Measurements from ENCODE around the gene SMAD4. TPM values are rescaled to one million over a fixed set of nuclear protein-coding genes. Genes with fewer than 3 reads are reported as not detected.

The SMAD4 gene
- total RNA-seq, 2 donors from 2014 or later = 214 to 225 TPM

- Histone ChIP-seq H3K4me3 (no peak overlapping the region), H3K36me3 (peaks cover 0 to 6% of the 10 kb centered on the region in 2 donors), H3K27me3 (replicated peaks; ENCODE audit: insufficient read depth) (no peaks in the 10 kb centered on the region), H3K27ac (no peak overlapping the region), H3K9me3 (no peaks in the 10 kb centered on the region), H3K4me1 (replicated peaks) (no peaks in the 10 kb centered on the region)
- DNase-seq (ENCODE audit: low spot score) = no peak
- TF ChIP-seq POLR2A (IDR thresholded peaks at IDR 0.05) (no peak), POLR2AphosphoS5 (IDR thresholded peaks at IDR 0.05) (no peak), CTCF (IDR thresholded peaks at IDR 0.05) (no peak)
- intact Hi-C loops (cut with DNase I) = no loop called here
Observed at GRCh38 chr18:51064256-51064655, 34.2 kb downstream of the SMAD4 start.

GRCh38 chr18:51066273-51066672 lies 36.3 kb downstream of the SMAD4 start:
- no peak overlapping the region for H3K27ac ChIP-seq
- H3K36me3 ChIP-seq = no peaks in the 10 kb centered on the region
- H3K4me1 ChIP-seq (replicated peaks) = no peaks in the 10 kb centered on the region
- H3K9me3 ChIP-seq = no peaks in the 10 kb centered on the region
- intact Hi-C loops (cut with DNase I) = no loop called here
- H3K4me3 ChIP-seq = no peak overlapping the region
- H3K27me3 ChIP-seq (replicated peaks; ENCODE audit: insufficient read depth) = no peaks in the 10 kb centered on the region
- TF ChIP-seq CTCF (IDR thresholded peaks at IDR 0.05) = no peak
- TF ChIP-seq POLR2AphosphoS5 (IDR thresholded peaks at IDR 0.05) = no peak
- TF ChIP-seq POLR2A (IDR thresholded peaks at IDR 0.05) = no peak
- DNase-seq (ENCODE audit: low spot score) = no peak
- WGBS = 80% methylated on average over 4 of the region's 4 CpGs

- H3K4me1 ChIP-seq (replicated peaks) = no peaks in the 10 kb centered on the region
- H3K27ac ChIP-seq = no peak overlapping the region
- TF ChIP-seq CTCF (IDR thresholded peaks at IDR 0.05) = no peak
- TF ChIP-seq POLR2A (IDR thresholded peaks at IDR 0.05) = no peak
- TF ChIP-seq POLR2AphosphoS5 (IDR thresholded peaks at IDR 0.05) = no peak
- no peak for DNase-seq (ENCODE audit: low spot score)
- no peak overlapping the region for H3K4me3 ChIP-seq
- no peaks in the 10 kb centered on the region for H3K9me3 ChIP-seq
- WGBS = 41% methylated on average over 4 of the region's 4 CpGs
- no peaks in the 10 kb centered on the region for H3K36me3 ChIP-seq
- H3K27me3 ChIP-seq (replicated peaks; ENCODE audit: insufficient read depth) = no peaks in the 10 kb centered on the region
- intact Hi-C loops (cut with DNase I) = no loop called here
Observed at GRCh38 chr18:51068105-51068504, 38.1 kb downstream of the SMAD4 start.

DNA sequence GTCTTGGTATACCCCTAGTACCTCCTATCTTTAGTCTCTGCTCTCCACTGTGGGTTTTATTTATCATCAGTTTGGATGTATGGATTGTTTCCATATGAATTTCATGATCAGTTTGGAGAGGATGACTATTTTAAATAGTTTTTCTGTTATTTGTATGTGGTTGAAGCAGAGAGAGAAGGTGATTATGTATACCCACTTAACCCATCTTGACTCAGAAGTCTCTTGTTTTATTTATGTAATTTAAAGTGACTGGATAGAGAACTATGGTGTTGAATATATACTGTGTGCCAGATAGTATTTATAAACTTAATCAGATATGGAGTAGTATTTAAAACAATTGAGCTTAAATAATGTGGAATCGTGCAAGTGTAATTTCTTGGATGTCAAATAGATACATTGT lies 39.9 kb downstream of the SMAD4 start:
- Histone ChIP-seq H3K9me3 (no peaks in the 10 kb centered on the region), H3K27me3 (replicated peaks; ENCODE audit: insufficient read depth) (no peaks in the 10 kb centered on the region), H3K4me1 (replicated peaks) (no peaks in the 10 kb centered on the region), H3K27ac (no peak overlapping the region), H3K36me3 (no peaks in the 10 kb centered on the region), H3K4me3 (no peak overlapping the region)
- intact Hi-C loops (cut with DNase I) = no loop called here
- no peak for DNase-seq (ENCODE audit: low spot score)
- WGBS = 54% methylated on average over 1 of the region's 1 CpG
- no peak for TF ChIP-seq POLR2A (IDR thresholded peaks at IDR 0.05)
- TF ChIP-seq POLR2AphosphoS5 (IDR thresholded peaks at IDR 0.05) = no peak
- no peak for TF ChIP-seq CTCF (IDR thresholded peaks at IDR 0.05)

DNA sequence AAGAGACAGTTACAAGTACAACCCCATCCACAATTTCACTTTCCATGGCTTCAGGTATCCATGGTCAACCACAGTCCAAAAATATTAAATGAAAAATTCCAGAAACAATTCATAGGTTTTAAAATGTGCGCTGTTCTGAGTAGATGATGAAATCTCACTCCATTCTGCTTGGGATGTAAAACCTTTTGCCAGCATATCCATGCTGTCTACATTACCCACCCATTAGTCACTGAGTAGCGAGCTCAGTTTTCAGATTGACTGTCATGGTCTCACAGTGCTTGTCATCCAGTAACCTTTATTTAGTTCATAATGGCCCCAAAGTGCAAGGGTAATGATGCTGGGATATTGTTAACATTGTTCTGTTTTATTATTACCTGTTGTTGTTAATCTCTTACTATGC lies 40.5 kb downstream of the SMAD4 start:
- Histone ChIP-seq H3K27me3 (replicated peaks; ENCODE audit: insufficient read depth) (no peaks in the 10 kb centered on the region), H3K36me3 (no peaks in the 10 kb centered on the region), H3K4me3 (no peak overlapping the region), H3K4me1 (replicated peaks) (no peaks in the 10 kb centered on the region), H3K9me3 (no peaks in the 10 kb centered on the region), H3K27ac (no peak overlapping the region)
- 87% methylated on average over 2 of the region's 2 CpGs for WGBS
- TF ChIP-seq POLR2A (IDR thresholded peaks at IDR 0.05) (no peak), CTCF (IDR thresholded peaks at IDR 0.05) (no peak), POLR2AphosphoS5 (IDR thresholded peaks at IDR 0.05) (no peak)
- intact Hi-C loops (cut with DNase I) = no loop called here
- DNase-seq (ENCODE audit: low spot score) = no peak
